HG02763 (cell line): ENCODE results near the gene SRGAP3.

Source experiments
- ATAC-seq: cut with Tn5 transposase; IDR thresholded peaks from one replicate; pipeline ENCODE4 v1.9.1; 2021; ENCODE audit warnings: mild to moderate bottlenecking, moderate library complexity; ENCODE audit not compliant: unreplicated experiment

Gene SRGAP3

DNA sequence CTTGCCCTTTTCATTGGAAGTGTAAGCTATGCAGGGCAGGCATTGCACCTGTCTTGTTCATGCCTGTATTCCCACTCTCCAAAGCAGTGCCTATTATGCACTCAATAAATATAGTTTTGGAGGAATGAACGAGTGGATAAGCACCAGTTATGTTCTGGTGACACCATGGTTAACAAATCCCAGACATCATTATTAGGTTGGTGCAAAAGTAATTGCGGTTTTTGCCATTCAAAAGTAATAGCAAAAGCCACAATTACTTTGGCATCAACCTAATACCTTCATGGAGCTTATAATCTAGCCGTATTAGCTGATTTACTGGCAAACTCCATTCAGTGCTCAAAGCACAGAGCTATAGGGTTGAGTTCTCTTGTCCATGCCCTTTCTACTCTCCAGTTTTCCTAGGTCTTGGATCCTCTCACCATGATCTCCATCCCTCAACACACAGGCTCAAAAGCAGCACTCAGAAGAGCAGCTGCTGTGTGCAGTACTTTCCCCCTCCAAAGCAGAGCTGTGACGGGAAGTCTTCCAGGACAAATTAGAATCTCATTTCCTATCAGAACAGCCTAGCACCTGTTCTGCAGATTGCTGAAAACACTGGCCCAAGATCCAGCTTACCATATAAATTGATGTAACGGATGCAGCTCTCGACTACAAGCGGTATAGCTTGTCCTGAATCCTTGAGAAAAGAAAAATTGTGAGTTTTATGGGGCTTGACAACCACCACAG is 223.0 kb downstream of the SRGAP3 start:
- no peak for ATAC-seq

- ATAC-seq: no peak
Observed at GRCh38 chr3:9024341-9024740, 225.1 kb downstream of the SRGAP3 start.

- ATAC-seq: no peak
Observed at GRCh38 chr3:9023226-9023590, 226.2 kb downstream of the SRGAP3 start.

- ATAC-seq: no peak
Observed at GRCh38 chr3:9022305-9023225, 226.9 kb downstream of the SRGAP3 start.

GRCh38 chr3:9021271-9022009 is 228.0 kb downstream of the SRGAP3 start:
- no peak for ATAC-seq

DNA sequence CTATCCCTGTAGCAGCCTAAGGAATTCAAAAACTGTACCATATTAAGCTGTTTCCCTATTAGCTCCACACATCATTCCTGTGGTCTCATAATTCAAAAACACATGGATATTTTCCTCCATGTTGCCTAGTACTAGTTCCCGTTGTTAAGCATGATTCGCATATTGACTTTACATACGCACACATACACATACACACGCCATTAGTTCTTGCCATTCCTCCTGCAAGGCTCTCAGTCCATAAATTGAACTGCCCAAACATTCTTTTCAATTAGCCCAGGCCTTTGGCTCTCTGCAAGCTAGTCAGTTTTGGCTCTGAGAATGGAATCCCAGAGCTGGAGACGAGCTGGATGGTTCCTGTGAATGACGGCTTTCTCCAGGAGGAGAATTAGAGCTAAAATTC is 229.0 kb downstream of the SRGAP3 start:
- no peak for ATAC-seq

GRCh38 chr3:9019259-9019961 is 230.0 kb downstream of the SRGAP3 start:
- no peak for ATAC-seq

- no peak for ATAC-seq
Observed at GRCh38 chr3:9015250-9015649, 234.2 kb downstream of the SRGAP3 start.

DNA sequence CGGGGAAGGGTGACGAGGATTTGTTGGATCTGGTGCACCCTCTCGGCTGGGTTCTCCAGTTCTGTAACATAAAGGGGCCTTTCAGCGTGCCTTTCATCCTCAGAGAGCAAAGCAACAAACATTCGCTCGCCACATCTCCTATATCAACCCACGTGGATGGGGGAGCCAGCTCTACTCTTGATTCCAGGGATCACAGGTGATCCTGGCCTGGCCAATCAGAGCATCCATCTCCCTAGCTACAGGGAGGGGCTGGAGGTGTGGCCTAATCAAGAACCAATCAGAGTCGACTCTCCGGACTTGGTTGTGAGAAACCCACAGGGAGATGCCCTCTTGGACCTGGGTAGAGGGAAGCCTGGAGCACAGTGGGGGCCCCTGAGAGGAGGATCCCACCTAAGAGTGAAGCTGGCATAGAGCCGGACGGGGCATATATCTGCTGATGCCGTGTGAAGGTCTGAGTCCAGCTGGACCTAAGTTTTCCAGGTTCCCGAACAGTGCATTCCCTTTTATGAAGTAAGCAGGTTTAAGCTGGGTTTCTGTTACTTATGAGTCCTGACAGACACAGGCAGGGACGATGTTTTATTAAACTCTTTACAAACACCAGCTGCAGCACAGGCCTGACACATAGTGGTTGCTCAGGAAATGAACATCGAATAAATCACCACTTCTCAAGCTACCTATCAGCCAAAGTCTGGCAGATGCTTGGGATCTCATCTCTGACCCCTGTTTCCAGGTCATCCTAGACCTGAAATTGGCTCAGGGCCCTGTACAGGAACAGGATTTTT is 235.5 kb downstream of the SRGAP3 start:
- ATAC-seq: no peak

- ATAC-seq: no peak
Observed at GRCh38 chr3:9012521-9012920, 236.9 kb downstream of the SRGAP3 start.

- ATAC-seq: no peak
Observed at GRCh38 chr3:9009976-9010545, 239.4 kb downstream of the SRGAP3 start.

- no peak for ATAC-seq
Observed at GRCh38 chr3:9008550-9009255, 240.7 kb downstream of the SRGAP3 start.

- no peak for ATAC-seq
Observed at GRCh38 chr3:9007928-9008327, 241.5 kb downstream of the SRGAP3 start.

GRCh38 chr3:9007213-9007612 is 242.2 kb downstream of the SRGAP3 start:
- ATAC-seq: no peak

DNA sequence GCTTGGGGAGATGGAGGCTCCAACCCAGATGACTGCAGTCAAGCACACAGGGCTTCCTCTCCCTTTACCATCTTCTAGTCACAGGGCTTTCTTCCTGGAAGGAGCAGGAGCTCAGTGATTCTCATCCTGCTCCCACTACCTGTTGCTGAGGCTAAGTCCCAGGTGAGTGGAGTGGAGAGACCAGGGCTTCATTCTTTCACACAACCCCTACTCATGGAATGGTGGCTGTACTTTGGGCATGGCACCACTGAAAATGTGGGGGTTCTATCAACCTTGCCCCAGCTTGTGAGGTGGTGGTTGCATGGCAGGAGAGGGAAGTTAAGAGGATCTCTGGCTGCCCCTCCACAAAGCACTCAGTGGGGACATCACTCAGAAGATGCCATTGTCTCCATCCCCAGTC is 249.4 kb downstream of the SRGAP3 start:
- no peak for ATAC-seq

GRCh38 chr3:8997151-8997550 is 252.3 kb downstream of the SRGAP3 start:
- no peak for ATAC-seq

DNA sequence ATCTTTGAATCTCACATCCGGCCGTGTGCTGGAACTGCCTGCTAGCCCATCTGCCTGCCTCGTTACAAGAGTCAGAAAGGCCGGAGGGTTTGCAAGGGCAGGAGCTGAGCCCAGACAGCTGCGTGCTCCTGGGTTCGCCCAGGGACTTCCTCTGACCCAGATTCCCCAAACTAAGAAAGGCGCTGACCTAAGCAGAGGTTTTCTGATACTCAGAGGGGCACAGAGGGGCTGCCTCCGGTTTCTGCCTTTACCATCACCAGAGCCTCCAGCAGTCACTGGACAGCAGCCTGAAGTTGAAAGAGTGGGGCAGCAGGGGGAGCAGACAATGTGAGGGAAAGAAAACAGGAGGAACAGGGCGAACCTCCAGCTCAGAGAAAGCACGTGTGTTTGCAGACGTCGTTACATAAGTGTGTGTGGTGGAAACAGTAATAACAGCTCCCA is 252.7 kb downstream of the SRGAP3 start:
- ATAC-seq: no peak

GRCh38 chr3:8996216-8996615 is 253.2 kb downstream of the SRGAP3 start:
- no peak for ATAC-seq

DNA sequence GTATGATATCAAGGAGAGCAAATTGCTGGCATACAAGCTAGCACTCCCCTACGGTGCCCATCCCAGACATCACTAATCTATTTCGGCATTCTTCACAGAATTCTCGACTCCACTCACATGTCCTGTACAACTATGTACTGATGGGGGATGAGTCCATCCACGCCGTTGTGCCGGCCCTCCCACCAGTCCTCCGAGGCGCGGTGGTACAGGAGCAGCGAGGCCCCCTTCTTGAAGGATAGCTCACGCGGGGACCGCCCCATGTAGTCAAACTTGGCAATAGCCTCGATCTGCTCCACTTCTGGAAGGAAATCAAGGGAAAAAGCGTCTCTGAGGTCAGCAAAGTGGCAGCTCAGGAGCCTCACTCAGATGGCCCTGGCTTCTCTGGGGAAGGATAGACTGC is 255.2 kb downstream of the SRGAP3 start:
- no peak for ATAC-seq
